ENCODE data around the gene MRPL41. TPM values are rescaled to one million over a fixed set of nuclear protein-coding genes. Genes with fewer than 3 reads are reported as not detected.

Gene MRPL41
- total RNA-seq, 4 donors from 2014 or later: 77.1 to 161 (median 98.3) TPM

DNA sequence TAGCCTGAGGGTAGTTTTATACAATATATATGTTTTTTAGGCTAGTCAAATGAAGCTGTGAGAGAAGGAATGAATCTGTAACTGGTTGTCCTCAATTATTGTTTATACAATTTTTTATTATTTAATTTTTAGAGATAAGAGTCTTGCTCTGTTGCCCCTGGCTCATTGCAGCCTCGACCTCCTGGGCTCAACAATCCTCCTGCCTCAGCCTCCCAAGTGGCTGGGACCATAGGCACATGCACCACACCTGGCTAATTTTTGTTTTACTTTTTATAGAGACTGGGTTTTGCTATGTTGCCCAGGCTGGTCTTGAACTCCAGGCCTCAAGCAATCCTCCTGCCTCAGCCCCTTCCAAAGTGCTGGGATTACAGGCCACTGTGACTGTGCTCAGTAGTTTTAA lies 2.7 kb downstream of the MRPL41 start:
- TF ChIP-seq EP300 (IDR thresholded peaks at IDR 0.05): no peak
- TF ChIP-seq POLR2A (IDR thresholded peaks at IDR 0.05): no peak
- TF ChIP-seq, protein P1, sequence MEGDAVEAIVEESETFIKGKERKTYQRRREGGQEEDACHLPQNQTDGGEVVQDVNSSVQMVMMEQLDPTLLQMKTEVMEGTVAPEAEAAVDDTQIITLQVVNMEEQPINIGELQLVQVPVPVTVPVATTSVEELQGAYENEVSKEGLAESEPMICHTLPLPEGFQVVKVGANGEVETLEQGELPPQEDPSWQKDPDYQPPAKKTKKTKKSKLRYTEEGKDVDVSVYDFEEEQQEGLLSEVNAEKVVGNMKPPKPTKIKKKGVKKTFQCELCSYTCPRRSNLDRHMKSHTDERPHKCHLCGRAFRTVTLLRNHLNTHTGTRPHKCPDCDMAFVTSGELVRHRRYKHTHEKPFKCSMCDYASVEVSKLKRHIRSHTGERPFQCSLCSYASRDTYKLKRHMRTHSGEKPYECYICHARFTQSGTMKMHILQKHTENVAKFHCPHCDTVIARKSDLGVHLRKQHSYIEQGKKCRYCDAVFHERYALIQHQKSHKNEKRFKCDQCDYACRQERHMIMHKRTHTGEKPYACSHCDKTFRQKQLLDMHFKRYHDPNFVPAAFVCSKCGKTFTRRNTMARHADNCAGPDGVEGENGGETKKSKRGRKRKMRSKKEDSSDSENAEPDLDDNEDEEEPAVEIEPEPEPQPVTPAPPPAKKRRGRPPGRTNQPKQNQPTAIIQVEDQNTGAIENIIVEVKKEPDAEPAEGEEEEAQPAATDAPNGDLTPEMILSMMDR (IDR thresholded peaks at IDR 0.05): no peak
- WGBS, 2 donors: 85 to 97% methylated on average over 1 of the region's 1 CpG
- DNase-seq (ENCODE audit: low spot score in 2 of 2): no peak
- Histone ChIP-seq H3K27ac (no peak overlapping the region), H3K27me3 (no peaks in the 10 kb centered on the region), H3K9me3 (no peaks in the 10 kb centered on the region), H3K4me3 (no peak overlapping the region), H3K4me1 (peaks cover 0 to 31% (median 10%) of the 10 kb centered on the region in 4 donors), H3K36me3 (peaks cover 0 to 61% (median 7%) of the 10 kb centered on the region in 3 donors)

DNA sequence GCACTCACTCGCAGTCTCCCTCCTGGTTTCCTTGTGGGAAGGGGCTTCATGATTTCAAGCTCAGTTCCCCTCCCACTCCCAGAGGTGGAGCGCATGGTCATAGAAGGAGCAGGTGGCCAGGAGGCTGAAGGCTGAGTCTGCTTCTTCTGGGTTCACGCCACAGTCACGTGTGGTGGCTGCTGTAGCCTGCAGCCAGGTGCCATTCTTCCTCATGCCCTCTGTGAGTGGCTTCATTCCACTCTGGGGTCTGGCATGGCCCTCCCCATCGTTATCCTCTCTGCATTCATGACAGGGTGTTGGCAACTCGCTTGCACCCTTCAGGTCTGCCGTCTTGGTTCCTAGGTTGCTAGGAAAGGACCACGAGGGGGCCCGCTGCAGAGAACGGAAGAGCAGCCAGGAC lies 3.5 kb downstream of the MRPL41 start:
- WGBS, 2 donors: 90 to 93% methylated on average over 10 of the region's 10 CpGs
- Histone ChIP-seq H3K9me3 (no peaks in the 10 kb centered on the region), H3K4me1 (peaks cover 0 to 23% (median 3%) of the 10 kb centered on the region in 4 donors), H3K27me3 (no peaks in the 10 kb centered on the region), H3K4me3 (no peak overlapping the region), H3K27ac (no peak overlapping the region), H3K36me3 (peaks cover 0 to 68% (median 7%) of the 10 kb centered on the region in 3 donors)
- no peak for DNase-seq (ENCODE audit: low spot score in 2 of 2)
- TF ChIP-seq, protein P1 (IDR thresholded peaks at IDR 0.05): no peak
- TF ChIP-seq POLR2A (IDR thresholded peaks at IDR 0.05): no peak
- TF ChIP-seq EP300 (IDR thresholded peaks at IDR 0.05): no peak

DNA sequence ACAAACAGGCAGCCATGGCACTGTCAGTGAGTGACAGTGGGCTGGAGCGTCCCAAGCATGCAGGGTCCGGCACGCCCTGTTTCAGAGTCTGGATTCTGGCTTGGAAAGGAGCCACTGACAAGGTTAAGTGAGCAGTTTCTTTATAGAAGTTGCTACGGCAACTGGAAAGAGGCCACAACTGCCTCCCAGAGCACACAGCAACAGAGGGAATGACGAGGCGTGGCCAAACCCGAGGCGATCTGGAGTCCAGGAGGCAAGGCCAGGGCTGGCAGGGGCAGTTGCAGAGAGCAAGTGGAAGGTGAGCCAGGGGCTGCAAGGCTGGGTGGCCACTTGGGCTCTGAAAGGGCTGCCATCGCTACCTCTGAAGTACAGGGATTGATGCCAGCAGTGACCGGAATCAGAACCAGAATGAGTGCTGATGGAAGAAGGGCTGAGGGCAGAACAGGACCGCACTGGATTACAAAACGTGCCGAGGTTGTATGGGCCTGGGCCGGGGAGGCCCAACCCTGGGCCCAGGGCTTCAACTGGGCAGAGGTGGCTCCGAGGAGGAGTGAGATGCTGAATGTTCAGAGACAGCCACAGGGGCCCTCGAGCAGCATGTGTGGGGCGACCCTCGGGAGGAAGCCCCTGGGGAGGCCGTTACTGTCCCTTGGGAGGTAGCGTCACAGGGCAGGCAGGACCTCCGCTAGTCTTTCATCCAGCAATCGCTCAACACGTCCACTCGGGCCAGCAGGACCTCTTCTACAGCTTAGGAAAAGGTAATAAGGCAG lies 4.6 kb downstream of the MRPL41 start:
- Histone ChIP-seq H3K36me3 (peaks cover 0 to 76% (median 7%) of the 10 kb centered on the region in 3 donors), H3K27ac (no peak overlapping the region), H3K9me3 (no peaks in the 10 kb centered on the region), H3K27me3 (no peaks in the 10 kb centered on the region), H3K4me1 (peaks cover 0 to 20% (median 3%) of the 10 kb centered on the region in 4 donors), H3K4me3 (no peak overlapping the region)
- WGBS, 2 donors: 78 to 80% methylated on average over 18 to 24 of the region's 24 CpGs
- TF ChIP-seq, protein P1 (IDR thresholded peaks at IDR 0.05): no peak
- TF ChIP-seq POLR2A (IDR thresholded peaks at IDR 0.05) (no peak), EP300 (IDR thresholded peaks at IDR 0.05) (no peak)
- DNase-seq (ENCODE audit: low spot score in 2 of 2): no peak

DNA sequence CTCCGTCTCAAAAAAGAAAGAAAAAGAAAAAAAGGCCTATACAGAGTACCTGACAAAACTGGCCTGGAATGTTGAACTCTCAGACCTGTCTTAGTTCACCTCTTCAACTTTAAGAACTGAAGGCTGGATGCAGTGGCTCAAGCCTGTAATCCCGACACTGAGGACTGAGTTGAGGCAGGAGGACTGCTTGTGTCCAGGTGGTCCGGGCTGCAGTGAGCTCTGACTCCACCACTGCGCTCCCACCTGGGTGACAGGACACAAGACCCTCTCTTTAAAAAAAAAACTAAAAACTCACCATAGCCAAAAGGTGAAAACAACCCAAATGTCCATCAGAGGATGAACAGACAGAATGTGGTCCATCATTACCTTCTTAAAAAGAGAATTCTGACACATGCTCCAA lies 6.4 kb downstream of the MRPL41 start:
- H3K36me3 ChIP-seq: peaks cover 0 to 89% (median 7%) of the 10 kb centered on the region in 3 donors
- peaks cover 0 to 10% (median 0%) of the 10 kb centered on the region in 4 donors for H3K4me1 ChIP-seq
- H3K9me3 ChIP-seq: no peaks in the 10 kb centered on the region
- H3K27me3 ChIP-seq: no peaks in the 10 kb centered on the region
- no peak for TF ChIP-seq EP300 (IDR thresholded peaks at IDR 0.05)
- TF ChIP-seq, protein P1 (IDR thresholded peaks at IDR 0.05): no peak
- TF ChIP-seq POLR2A (IDR thresholded peaks at IDR 0.05): no peak
- H3K27ac ChIP-seq: no peak overlapping the region
- no peak overlapping the region for H3K4me3 ChIP-seq
- 95 to 97% methylated on average over 4 of the region's 4 CpGs for WGBS, 2 donors
- no peak for DNase-seq (ENCODE audit: low spot score in 2 of 2)

DNA sequence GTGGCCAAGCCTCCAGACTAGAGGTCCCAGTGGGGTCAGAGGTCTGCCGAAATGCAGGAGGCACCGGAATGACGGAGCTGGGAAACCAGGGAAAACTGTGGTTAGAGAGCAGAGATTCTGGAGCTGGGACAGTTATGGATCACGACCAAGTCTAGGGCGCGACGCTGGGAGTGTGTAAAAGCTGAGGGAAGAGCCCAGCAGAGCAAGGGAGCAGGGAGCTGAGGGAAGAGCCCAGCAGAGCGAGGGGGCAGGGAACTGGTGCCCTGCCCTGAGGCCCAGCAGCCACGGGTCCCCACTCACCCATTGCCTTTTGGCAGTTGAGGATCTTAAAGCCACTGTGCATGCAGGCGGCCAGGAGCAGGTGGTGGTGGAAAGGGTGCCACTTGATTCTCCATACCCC lies 12.5 kb downstream of the MRPL41 start:
- no peaks in the 10 kb centered on the region for H3K4me1 ChIP-seq
- no peaks in the 10 kb centered on the region for H3K27me3 ChIP-seq
- no peak for DNase-seq (ENCODE audit: low spot score in 2 of 2)
- H3K36me3 ChIP-seq: peaks cover 0 to 51% (median 0%) of the 10 kb centered on the region in 3 donors
- WGBS, 2 donors: 91 to 94% methylated on average over 10 of the region's 10 CpGs
- H3K9me3 ChIP-seq: no peaks in the 10 kb centered on the region
- no peak overlapping the region for H3K27ac ChIP-seq
- no peak overlapping the region for H3K4me3 ChIP-seq
- TF ChIP-seq, protein P1 (IDR thresholded peaks at IDR 0.05): no peak
- TF ChIP-seq EP300 (IDR thresholded peaks at IDR 0.05) (no peak), POLR2A (IDR thresholded peaks at IDR 0.05) (no peak)

All from tibial nerve (tissue), 4 donors.